ENCODE measurements around the gene GTF3C6.
A peak's percentile ranks its signal among the peaks of the same experiment; 100 is the strongest.

GTF3C6 gene, protein sequence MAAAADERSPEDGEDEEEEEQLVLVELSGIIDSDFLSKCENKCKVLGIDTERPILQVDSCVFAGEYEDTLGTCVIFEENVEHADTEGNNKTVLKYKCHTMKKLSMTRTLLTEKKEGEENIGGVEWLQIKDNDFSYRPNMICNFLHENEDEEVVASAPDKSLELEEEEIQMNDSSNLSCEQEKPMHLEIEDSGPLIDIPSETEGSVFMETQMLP

DNA sequence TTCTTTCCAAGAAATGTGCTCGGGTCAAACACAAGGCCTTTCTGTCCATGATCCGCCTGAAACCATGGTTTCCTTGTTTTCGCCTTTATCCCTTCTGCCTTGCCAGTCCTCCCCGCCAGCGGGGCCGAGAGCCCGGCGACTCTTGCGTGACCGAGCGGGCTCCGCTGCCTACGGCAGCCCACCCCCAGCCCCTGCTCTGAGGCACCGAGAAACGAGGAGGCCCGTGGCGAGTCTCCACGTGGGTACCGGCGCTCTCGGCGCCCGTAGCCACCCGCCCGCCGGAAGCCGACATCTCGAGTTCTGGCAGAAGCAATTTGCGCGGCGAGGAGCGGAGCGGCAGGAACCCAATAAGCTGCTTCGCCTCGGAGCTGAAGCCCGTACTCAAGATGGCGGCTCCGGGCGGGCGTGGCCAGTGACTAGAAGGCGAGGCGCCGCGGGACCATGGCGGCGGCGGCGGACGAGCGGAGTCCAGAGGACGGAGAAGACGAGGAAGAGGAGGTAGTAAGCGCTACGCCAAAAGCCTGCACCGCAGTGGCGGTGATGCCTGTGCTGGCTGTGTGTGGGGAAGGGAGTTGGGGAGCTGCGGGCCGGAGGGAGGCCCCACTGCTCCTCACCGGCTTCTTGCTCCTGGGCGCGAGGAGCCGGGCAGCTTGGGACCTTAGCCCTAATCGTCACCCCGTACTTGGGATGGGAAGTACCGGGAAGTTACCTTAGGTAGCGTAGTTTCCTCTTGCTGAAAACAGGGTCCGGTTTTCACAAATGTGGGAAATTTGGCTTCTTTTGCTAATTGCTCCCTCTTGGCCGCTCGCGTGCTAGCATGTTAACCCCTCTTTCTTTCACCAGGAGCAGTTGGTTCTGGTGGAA lies at the start of gene GTF3C6:
GTF3C6 (plus strand) TSS at position 378 of the 864 bp plus-strand sequence; CDS start at position 442, 64 bp downstream.
- peak within 1 kb of the TSS; percentile 95 for H3K4me3 ChIP-seq (ENCODE audit: control insufficient read depth, low read depth, low read length)
- peak; percentile 89 for DNase-seq (ENCODE audit: low read depth)
- TF ChIP-seq, protein P1, sequence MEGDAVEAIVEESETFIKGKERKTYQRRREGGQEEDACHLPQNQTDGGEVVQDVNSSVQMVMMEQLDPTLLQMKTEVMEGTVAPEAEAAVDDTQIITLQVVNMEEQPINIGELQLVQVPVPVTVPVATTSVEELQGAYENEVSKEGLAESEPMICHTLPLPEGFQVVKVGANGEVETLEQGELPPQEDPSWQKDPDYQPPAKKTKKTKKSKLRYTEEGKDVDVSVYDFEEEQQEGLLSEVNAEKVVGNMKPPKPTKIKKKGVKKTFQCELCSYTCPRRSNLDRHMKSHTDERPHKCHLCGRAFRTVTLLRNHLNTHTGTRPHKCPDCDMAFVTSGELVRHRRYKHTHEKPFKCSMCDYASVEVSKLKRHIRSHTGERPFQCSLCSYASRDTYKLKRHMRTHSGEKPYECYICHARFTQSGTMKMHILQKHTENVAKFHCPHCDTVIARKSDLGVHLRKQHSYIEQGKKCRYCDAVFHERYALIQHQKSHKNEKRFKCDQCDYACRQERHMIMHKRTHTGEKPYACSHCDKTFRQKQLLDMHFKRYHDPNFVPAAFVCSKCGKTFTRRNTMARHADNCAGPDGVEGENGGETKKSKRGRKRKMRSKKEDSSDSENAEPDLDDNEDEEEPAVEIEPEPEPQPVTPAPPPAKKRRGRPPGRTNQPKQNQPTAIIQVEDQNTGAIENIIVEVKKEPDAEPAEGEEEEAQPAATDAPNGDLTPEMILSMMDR (conservative IDR thresholded peaks at IDR 0.05; ENCODE audit: control insufficient read depth, insufficient read depth, low read depth, low read length), result no peak

DNA sequence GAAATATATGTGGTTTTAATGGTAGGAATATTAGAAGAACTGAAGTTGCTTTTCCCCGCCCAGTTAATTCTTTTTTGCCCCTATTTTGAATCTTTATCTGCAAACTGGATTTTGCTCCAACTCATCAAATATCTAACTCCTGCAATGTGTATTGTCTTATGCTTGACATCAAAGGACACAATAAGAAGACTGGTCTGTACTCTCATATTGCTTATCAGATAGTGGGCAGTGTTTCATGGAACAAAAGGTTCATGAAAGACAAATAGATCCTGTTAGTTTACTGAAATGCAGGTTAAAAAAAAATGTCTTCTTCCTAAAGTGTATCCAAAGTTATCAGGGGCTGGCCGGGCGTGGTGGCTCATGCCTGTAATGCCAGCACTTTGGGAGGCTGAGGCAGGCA lies 27.7 kb upstream of the GTF3C6 start:
- H3K4me3 ChIP-seq (ENCODE audit: control insufficient read depth, low read depth, low read length), result no peak overlapping the region
- TF ChIP-seq, protein P1 (conservative IDR thresholded peaks at IDR 0.05; ENCODE audit: control insufficient read depth, insufficient read depth, low read depth, low read length), result no peak
- DNase-seq (ENCODE audit: low read depth), result no peak

DNA sequence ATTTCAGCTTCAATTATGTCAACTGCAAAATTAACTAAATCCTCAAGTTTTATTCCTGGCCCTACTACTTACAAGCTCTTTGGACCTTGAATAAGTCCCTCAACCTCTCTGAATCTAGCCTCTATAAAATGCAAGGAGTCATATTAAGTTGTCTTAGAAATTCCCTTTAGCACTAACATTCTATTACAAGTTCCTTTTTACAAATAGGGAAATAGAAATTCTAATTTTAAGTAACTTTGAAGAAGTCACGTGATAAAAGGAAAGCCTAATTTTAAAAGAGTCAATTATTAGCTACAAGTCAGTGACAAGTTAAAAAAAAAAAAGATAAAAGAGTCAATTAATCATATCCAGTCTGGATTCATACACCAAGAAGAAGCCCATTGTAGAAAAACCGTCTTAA lies 24.6 kb upstream of the GTF3C6 start:
- DNase-seq (ENCODE audit: low read depth), result no peak
- no peak overlapping the region for H3K4me3 ChIP-seq (ENCODE audit: control insufficient read depth, low read depth, low read length)
- TF ChIP-seq, protein P1 (conservative IDR thresholded peaks at IDR 0.05; ENCODE audit: control insufficient read depth, insufficient read depth, low read depth, low read length), result no peak

DNA sequence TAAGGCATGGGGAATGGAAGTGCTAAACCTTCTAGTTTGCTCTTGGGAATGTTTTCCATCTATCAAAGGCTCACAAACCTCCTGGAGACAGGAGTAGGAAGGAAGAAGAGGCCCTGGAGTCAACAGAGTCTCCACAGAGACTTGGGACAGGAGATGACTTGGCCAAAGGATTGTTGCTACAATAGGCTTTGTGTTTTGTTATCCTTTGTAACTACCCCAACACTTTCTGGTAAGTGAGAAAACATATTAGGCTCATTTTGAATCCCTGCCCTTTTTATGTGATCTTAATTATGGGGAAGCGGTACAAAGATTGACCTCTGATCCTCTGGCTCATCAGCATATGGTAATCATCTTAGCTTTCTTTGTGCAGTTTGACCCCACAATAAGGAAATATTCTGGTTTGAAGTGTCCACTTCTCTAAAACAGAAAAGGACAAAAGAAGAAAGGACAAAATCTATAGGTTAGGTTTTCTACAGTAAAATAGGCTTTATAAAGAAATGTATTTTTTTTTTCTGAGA lies 24.1 kb upstream of the GTF3C6 start:
- TF ChIP-seq, protein P1 (conservative IDR thresholded peaks at IDR 0.05; ENCODE audit: control insufficient read depth, insufficient read depth, low read depth, low read length), result no peak
- no peak overlapping the region for H3K4me3 ChIP-seq (ENCODE audit: control insufficient read depth, low read depth, low read length)
- DNase-seq (ENCODE audit: low read depth), result no peak

DNA sequence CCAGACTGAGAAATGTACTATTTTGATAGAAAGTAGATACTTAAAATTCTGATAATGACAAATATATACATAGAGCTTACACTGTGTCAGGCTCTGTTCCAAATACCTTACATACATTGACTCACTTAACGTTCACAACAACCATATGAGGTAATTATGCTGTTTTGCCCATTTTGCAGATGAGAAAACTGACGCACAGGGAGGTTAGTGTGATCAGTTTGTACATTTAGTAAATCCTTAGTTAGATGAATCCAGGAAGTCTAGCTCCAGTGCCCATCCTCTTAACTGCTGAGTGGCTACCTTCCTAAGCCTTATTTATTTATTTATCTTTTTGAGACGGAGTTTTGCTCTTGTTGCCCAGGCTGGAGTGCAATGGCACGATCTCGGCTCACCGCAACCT lies 23.3 kb upstream of the GTF3C6 start:
- H3K4me3 ChIP-seq (ENCODE audit: control insufficient read depth, low read depth, low read length), result no peak overlapping the region
- TF ChIP-seq, protein P1 (conservative IDR thresholded peaks at IDR 0.05; ENCODE audit: control insufficient read depth, insufficient read depth, low read depth, low read length), result no peak
- no peak for DNase-seq (ENCODE audit: low read depth)

DNA sequence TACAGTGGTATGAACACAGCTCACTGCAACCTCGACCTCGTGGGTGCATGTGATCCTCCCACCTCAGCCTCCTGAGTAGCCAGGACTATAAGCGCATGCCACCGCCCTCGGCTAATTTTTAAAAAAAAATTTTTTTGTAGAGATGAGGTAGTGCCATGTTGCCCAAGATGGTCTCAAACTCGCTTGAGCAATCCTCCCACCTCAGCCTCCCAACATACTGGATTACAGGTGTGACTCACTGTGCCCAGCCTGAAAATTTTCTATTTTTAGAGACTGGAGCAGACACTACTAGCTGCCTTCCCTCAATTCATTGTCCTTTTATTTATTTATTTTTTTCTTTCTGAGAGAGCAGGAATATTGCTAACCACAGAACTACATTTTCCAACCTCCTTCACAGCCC lies 20.3 kb upstream of the GTF3C6 start:
- TF ChIP-seq, protein P1 (conservative IDR thresholded peaks at IDR 0.05; ENCODE audit: control insufficient read depth, insufficient read depth, low read depth, low read length), result no peak
- DNase-seq (ENCODE audit: low read depth), result peak; percentile 22
- H3K4me3 ChIP-seq (ENCODE audit: control insufficient read depth, low read depth, low read length), result no peak overlapping the region
